H9 (cell line): ENCODE results near the gene DLX6. TPM values are rescaled to one million over a fixed set of nuclear protein-coding genes. Genes with fewer than 3 reads are reported as not detected.

ENCODE experiments used
- DNase-seq: peaks from one replicate; pipeline ENCODE4 v3.0.0-alpha.2; 2017
- H2AFZ ChIP-seq: one replicate; pipeline ENCODE4 v1.6.1; 2013; ENCODE audit warnings: mild to moderate bottlenecking, low read length, control low read depth, moderate library complexity
- H2AK5ac ChIP-seq: 2 replicates; pipeline ENCODE4 v1.6.1; 2013; ENCODE audit warnings: low read length, control low read depth, mixed read lengths; ENCODE audit not compliant: insufficient read length
- H2BK120ac ChIP-seq: one replicate; pipeline ENCODE4 v1.6.1; 2013; ENCODE audit warnings: low read depth, mild to moderate bottlenecking, low read length, control low read depth, inconsistent platforms; ENCODE audit not compliant: poor library complexity, severe bottlenecking
- H2BK12ac ChIP-seq: 2 replicates; pipeline ENCODE4 v1.6.1; 2013; ENCODE audit warnings: low read length, control low read depth, mixed read lengths, low read depth; ENCODE audit not compliant: insufficient read length
- H2BK15ac ChIP-seq: 2 replicates; pipeline ENCODE4 v1.6.1; 2013; ENCODE audit warnings: low read depth, low read length, control low read depth
- H2BK20ac ChIP-seq: one replicate; pipeline ENCODE4 v1.6.1; 2013; ENCODE audit warnings: low read depth, mild to moderate bottlenecking, low read length, control low read depth, inconsistent platforms; ENCODE audit not compliant: poor library complexity, severe bottlenecking
- H2BK5ac ChIP-seq: 2 replicates; pipeline ENCODE4 v1.6.1; 2013; ENCODE audit warnings: low read length, control low read depth, mixed read lengths; ENCODE audit not compliant: insufficient read length
- H3K14ac ChIP-seq: 2 replicates; pipeline ENCODE4 v1.6.1; 2013; ENCODE audit warnings: low read length, control low read depth; ENCODE audit not compliant: insufficient read depth
- H3K18ac ChIP-seq: 2 replicates; pipeline ENCODE4 v1.6.1; 2013; ENCODE audit warnings: low read depth, mild to moderate bottlenecking, mixed read lengths, low read length, control low read depth; ENCODE audit not compliant: insufficient read length
- H3K23ac ChIP-seq: 2 replicates; pipeline ENCODE4 v1.6.1; 2013; ENCODE audit warnings: low read length, control low read depth, mixed read lengths, low read depth; ENCODE audit not compliant: insufficient read length
- H3K23me2 ChIP-seq: 2 replicates; pipeline ENCODE4 v1.6.1; 2013; ENCODE audit warnings: low read depth, mild to moderate bottlenecking, mixed read lengths, low read length, control low read depth; ENCODE audit not compliant: insufficient read length, poor library complexity, severe bottlenecking
- H3K27ac ChIP-seq: 2 replicates; pipeline ENCODE4 v1.5.1; 2013; ENCODE audit warnings: low read length, control low read depth, mixed read lengths, low read depth; ENCODE audit not compliant: insufficient read length
- H3K27me3 ChIP-seq: 2 replicates; pipeline ENCODE4 v1.6.1; 2013; ENCODE audit warnings: low read length, control low read depth, inconsistent platforms; ENCODE audit not compliant: insufficient read depth
- H3K4ac ChIP-seq: 2 replicates; pipeline ENCODE4 v1.6.1; 2013; ENCODE audit warnings: low read depth, mild to moderate bottlenecking, control low read depth, inconsistent platforms, low read length, moderate library complexity
- H3K4me1 ChIP-seq: 2 replicates; pipeline ENCODE4 v1.6.1; 2013; ENCODE audit warnings: low read length, control low read depth, inconsistent platforms; ENCODE audit not compliant: insufficient read depth
- H3K4me2 ChIP-seq: 2 replicates; pipeline ENCODE4 v1.6.1; 2013; ENCODE audit warnings: low read length, control low read depth, mixed read lengths; ENCODE audit not compliant: insufficient read length, insufficient read depth
- H3K56ac ChIP-seq: 2 replicates; pipeline ENCODE4 v1.6.1; 2013; ENCODE audit warnings: low read depth, mild to moderate bottlenecking, mixed read lengths, low read length, control low read depth; ENCODE audit not compliant: insufficient read length
- H3K79me1 ChIP-seq: 2 replicates; pipeline ENCODE4 v1.6.1; 2013; ENCODE audit warnings: low read depth, mild to moderate bottlenecking, moderate library complexity, low read length, control low read depth, inconsistent platforms; ENCODE audit not compliant: insufficient read depth, poor library complexity, severe bottlenecking
- H3K79me2 ChIP-seq: 2 replicates; pipeline ENCODE4 v1.6.1; 2013; ENCODE audit warnings: low read length, control low read depth, inconsistent platforms; ENCODE audit not compliant: insufficient read depth
- H3K9ac ChIP-seq: 2 replicates; pipeline ENCODE4 v1.6.1; 2013; ENCODE audit warnings: low read length, control low read depth, mixed read lengths; ENCODE audit not compliant: insufficient read length; ENCODE audit errors: extremely low read depth
- H3K9me3 ChIP-seq: one replicate; pipeline ENCODE4 v1.6.1; 2013; ENCODE audit warnings: low read depth, low read length, inconsistent platforms; ENCODE audit not compliant: control insufficient read depth
- H3T11ph ChIP-seq: one replicate; pipeline ENCODE4 v1.6.1; 2013; ENCODE audit warnings: mild to moderate bottlenecking, low read length, control low read depth, inconsistent platforms
- H4K20me1 ChIP-seq: one replicate; pipeline ENCODE4 v1.6.1; 2013; ENCODE audit not compliant: control insufficient read depth, insufficient read length, insufficient read depth
- H4K5ac ChIP-seq: 2 replicates; pipeline ENCODE4 v1.6.1; 2013; ENCODE audit warnings: low read depth, mild to moderate bottlenecking, mixed read lengths, low read length, control low read depth; ENCODE audit not compliant: insufficient read length
- H4K8ac ChIP-seq: replicated peaks from 2 replicates; pipeline ENCODE4 v1.6.1; 2013; ENCODE audit warnings: low read length, control low read depth, mixed read lengths, low read depth; ENCODE audit not compliant: insufficient read length
- H4K91ac ChIP-seq: 2 replicates; pipeline ENCODE4 v1.6.1; 2013; ENCODE audit warnings: low read depth, mild to moderate bottlenecking, moderate library complexity, mixed read lengths, low read length, control low read depth; ENCODE audit not compliant: insufficient read length
- H3K27ac Mint-ChIP-seq, 3 experiments: 2 replicates in 2 of 3; 3 replicates in 1 of 3; pipeline ENCODE4 v1.8.0; 2020 to 2021; ENCODE audit warnings: mixed read lengths in 3 of 3, mild to moderate bottlenecking in 1 of 3, moderate library complexity in 1 of 3
- H3K27me3 Mint-ChIP-seq: 2 replicates; pipeline ENCODE4 v1.8.0; 2021; ENCODE audit warnings: low read depth, mild to moderate bottlenecking, moderate library complexity, mixed read lengths
- H3K36me3 Mint-ChIP-seq, 3 experiments: 2 replicates in 2 of 3; 3 replicates in 1 of 3; pipeline ENCODE4 v1.8.0; 2020 to 2021; ENCODE audit warnings: low read depth in 3 of 3, mixed read lengths in 3 of 3; ENCODE audit not compliant: insufficient read depth in 1 of 3
- H3K4me1 Mint-ChIP-seq, 2 experiments: 2 replicates each; pipeline ENCODE4 v1.8.0; 2020; ENCODE audit warnings: mixed read lengths in 2 of 2
- H3K4me3 Mint-ChIP-seq, 2 experiments: 2 replicates in 1 of 2; 3 replicates in 1 of 2; pipeline ENCODE4 v1.8.0; 2020 to 2021; ENCODE audit warnings: mild to moderate bottlenecking in 2 of 2, mixed read lengths in 2 of 2, moderate library complexity in 1 of 2
- H3K9me3 Mint-ChIP-seq, 2 experiments: 2 replicates in 1 of 2; 3 replicates in 1 of 2; pipeline ENCODE4 v1.8.0; 2020; ENCODE audit warnings: mild to moderate bottlenecking in 2 of 2, mixed read lengths in 2 of 2, moderate library complexity in 1 of 2
- WGBS: extraction: QIAGEN DNeasy Blood & Tissue Kit; methylation state at CpG from one replicate; pipeline ENCODE4 v1.1.7; 2013; ENCODE audit warnings: missing lambda C conversion rate, low lambda C conversion rate, mixed read lengths; ENCODE audit not compliant: insufficient read length; ENCODE audit errors: extremely low coverage; 5-methylcytosine and 5-hydroxymethylcytosine counted together
- total RNA-seq: library from RNA; stranded (reverse); gene quantifications from 2 replicates; pipeline ENCODE4 v1.2.1, GENCODE V29; 2021
- TF ChIP-seq, protein P1 (sequence below): fragments of 200-600 bp; sonication (generic); conservative IDR thresholded peaks from 3 replicates; pipeline ENCODE4 v1.8.0; 2021; ENCODE audit warnings: antibody characterized with exemption, mild to moderate bottlenecking

The DLX6 gene
- total RNA-seq, 1 experiment from 2014 or later, result 0.24 TPM

DNA sequence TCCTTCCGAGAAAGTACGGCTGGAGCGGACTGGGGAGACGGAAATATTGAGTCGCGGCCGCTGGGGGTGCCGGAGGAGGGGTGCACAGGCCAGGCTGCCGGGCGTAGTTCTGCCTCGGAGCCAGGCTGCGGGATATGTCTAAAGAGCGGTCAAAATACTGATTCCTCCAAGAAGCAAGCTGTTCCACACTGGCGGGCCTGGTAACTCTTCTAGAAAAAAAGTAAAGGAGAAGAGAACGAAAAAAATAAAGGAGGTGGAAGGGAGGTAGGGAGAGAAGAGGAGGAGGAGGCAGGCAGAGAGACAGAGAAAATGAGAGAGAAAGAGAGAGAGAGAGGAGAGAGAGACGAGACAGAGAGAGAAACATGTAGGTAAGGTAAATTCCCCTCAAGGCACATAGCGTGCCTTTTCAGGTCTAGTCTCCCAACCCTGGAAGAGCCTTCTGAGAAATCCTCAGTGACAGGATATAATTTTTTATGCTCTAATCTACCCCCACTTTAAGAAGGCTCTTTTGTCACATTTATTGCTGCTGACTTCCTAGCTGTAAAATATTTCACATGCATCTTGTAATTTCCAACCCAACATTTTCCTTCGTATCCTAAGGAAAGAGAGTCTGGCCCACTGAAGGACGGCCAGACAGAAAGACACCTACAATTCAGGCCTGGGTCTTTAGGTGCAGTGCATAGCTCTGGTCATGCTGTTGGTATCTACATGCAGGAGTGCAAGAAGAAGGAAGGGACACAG, 13.6 kb downstream of the DLX6 start:
- H3T11ph ChIP-seq, result no peak overlapping the region
- Mint-ChIP-seq H3K4me1 (peaks cover 41 to 64% of the 10 kb centered on the region in 2 experiments), H3K9me3 (peaks cover 5 to 19% of the 10 kb centered on the region in 2 experiments)

More for the DNA sequence above, 13.6 kb downstream of the DLX6 start:
- Mint-ChIP-seq H3K27ac (no peak overlapping the region), H3K36me3 (no peaks in the 10 kb centered on the region; a peak in 1 of 7 replicates), H3K4me3 (peak overlapping the region in 1 of 2 experiments; percentile 42; a peak in 2 of 5 replicates), H3K27me3 (peaks cover 100% of the 10 kb centered on the region)
- Histone ChIP-seq H2BK15ac (no peak overlapping the region), H3K4ac (no peak overlapping the region), H3K79me2 (no peaks in the 10 kb centered on the region), H4K20me1 (peaks cover 3% of the 10 kb centered on the region), H3K9ac (no peak overlapping the region), H3K9me3 (no peaks in the 10 kb centered on the region), H3K23me2 (peaks cover 5% of the 10 kb centered on the region), H2BK120ac (no peak overlapping the region), H2BK12ac (no peak overlapping the region), H4K8ac (no peak overlapping the region), H2AFZ (no peak overlapping the region), H2AK5ac (no peak overlapping the region), H3K56ac (no peak overlapping the region), H2BK5ac (no peak overlapping the region), H3K23ac (no peak overlapping the region), H3K14ac (no peak overlapping the region), H3K27me3 (peaks cover 98% of the 10 kb centered on the region), H3K4me1 (no peaks in the 10 kb centered on the region), H3K18ac (no peak overlapping the region), H3K27ac (no peak overlapping the region), H3K4me2 (no peak overlapping the region), H4K91ac (no peak overlapping the region), H3K79me1 (no peaks in the 10 kb centered on the region), H2BK20ac (no peak overlapping the region), H4K5ac (no peak overlapping the region)
- TF ChIP-seq, protein P1, sequence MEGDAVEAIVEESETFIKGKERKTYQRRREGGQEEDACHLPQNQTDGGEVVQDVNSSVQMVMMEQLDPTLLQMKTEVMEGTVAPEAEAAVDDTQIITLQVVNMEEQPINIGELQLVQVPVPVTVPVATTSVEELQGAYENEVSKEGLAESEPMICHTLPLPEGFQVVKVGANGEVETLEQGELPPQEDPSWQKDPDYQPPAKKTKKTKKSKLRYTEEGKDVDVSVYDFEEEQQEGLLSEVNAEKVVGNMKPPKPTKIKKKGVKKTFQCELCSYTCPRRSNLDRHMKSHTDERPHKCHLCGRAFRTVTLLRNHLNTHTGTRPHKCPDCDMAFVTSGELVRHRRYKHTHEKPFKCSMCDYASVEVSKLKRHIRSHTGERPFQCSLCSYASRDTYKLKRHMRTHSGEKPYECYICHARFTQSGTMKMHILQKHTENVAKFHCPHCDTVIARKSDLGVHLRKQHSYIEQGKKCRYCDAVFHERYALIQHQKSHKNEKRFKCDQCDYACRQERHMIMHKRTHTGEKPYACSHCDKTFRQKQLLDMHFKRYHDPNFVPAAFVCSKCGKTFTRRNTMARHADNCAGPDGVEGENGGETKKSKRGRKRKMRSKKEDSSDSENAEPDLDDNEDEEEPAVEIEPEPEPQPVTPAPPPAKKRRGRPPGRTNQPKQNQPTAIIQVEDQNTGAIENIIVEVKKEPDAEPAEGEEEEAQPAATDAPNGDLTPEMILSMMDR, result no peak
- WGBS, result no CpG with 5 or more reads among the region's 19 CpGs
- no peak for DNase-seq
